Testis (tissue), 3 donors: Measurements from ENCODE around the gene TIGD6. TPM values are rescaled to one million over a fixed set of nuclear protein-coding genes. Genes with fewer than 3 reads are reported as not detected.

ENCODE experiments used
- DNase-seq: peaks from one replicate; pipeline ENCODE4 v3.0.0-alpha.2; 2019
- H3K27ac ChIP-seq, 2 donors: fragments of 200-600 bp; sonication (generic); one replicate each; pipeline ENCODE4 v1.5.1; 2019
- H3K27me3 ChIP-seq: fragments of 200-600 bp; sonication (generic); one replicate; pipeline ENCODE4 v1.5.1; 2019
- H3K36me3 ChIP-seq: fragments of 200-600 bp; sonication (generic); one replicate; pipeline ENCODE4 v1.5.1; 2017; ENCODE audit warnings: low read depth; ENCODE audit errors: missing control alignments
- H3K4me1 ChIP-seq: fragments of 200-600 bp; sonication (generic); one replicate; pipeline ENCODE4 v1.5.1; 2019
- H3K4me3 ChIP-seq, 2 donors: fragments of 200-600 bp; sonication (generic); one replicate each; pipeline ENCODE4 v1.5.1; 2017 to 2019
- H3K9me3 ChIP-seq: fragments of 200-600 bp; sonication (generic); one replicate; pipeline ENCODE4 v1.5.1; 2017
- POLR2A ChIP-seq: fragments of 450-650 bp; IDR thresholded peaks from one replicate; pipeline ENCODE4 v1.6.1; 2017; ENCODE audit warnings: antibody characterized with exemption, mild to moderate bottlenecking, moderate library complexity
- WGBS, 2 donors: methylation state at CpG; one replicate each; pipeline ENCODE4 v1.1.5; 2018; 5-methylcytosine and 5-hydroxymethylcytosine counted together
- intact Hi-C: fragments of 100-400 bp; cut with DNase I; formaldehyde crosslinking; loops from one replicate; pipeline ENCODE4 v1.15.1; 2023; ENCODE audit warnings: low total_unique reads
- polyA plus RNA-seq: library from polyadenylated mRNA; stranded (reverse); fragments of 350-450 nt; fragmentation: Illumina TruSeq; extraction: RNeasy Lipid Tissue Mini Kit (QIAGEN cat#74804); gene quantifications from one replicate; pipeline ENCODE4 v1.2.3, GENCODE V29; 2014; ENCODE audit warnings: low read depth, low replicate concordance; ENCODE audit not compliant: insufficient read depth
- total RNA-seq, 2 donors: library from RNA; depleted of rRNA; stranded (reverse); fragments of >200 nt; gene quantifications; one replicate each; pipeline ENCODE4 v1.2.3, GENCODE V29; 2016
- TF ChIP-seq, protein P1 (sequence below), 3 experiments: fragments of 450-650 bp in 2 of 3; fragments of 200-600 bp in 1 of 3; sonication (generic) in 1 of 3; IDR thresholded peaks; one replicate each; pipeline ENCODE4 v1.5.1; 2016 to 2019; ENCODE audit warnings: antibody characterized with exemption in 3 of 3, mild to moderate bottlenecking in 2 of 3, moderate library complexity in 1 of 3

TIGD6 gene
- total and polyA plus RNA-seq, 3 donors from 2014 or later, result 7.8 to 11.2 (median 9.7) TPM

DNA sequence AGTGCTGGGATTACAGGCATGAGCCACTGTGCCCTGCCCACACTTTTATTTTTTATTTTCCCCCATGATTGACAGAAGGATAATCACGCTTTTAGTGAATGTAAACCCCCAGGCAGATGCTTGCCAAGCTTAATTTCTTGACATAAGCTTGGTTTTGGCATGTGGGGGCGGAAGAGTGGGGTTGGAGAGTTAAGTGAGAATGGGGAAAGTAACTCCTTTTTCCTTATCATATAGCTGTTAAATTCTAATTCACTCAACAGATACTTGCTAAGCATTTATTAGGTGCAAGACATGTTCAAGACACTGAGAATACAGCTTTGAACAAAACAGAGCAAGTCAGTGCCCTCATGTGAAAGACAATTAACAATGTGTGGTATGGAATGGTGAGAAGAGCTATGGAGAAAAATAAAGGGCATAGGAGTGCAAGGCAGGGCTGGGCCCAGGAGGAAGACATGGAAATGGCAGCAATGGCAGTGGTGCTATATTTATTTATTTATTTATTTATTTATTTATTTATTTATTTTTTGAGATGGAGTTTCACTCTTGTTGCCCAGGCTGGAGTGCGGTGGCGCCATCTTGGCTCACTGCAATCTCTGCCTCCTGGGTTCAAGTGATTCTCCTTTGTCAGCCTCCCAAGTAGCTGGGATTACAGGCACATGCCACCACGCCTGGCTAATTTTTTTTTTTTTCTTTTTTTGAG lies 37.7 kb downstream of the TIGD6 start:
- Histone ChIP-seq H3K27ac (no peak overlapping the region), H3K4me1 (peaks cover 24% of the 10 kb centered on the region), H3K4me3 (no peak overlapping the region), H3K9me3 (no peaks in the 10 kb centered on the region), H3K36me3 (no peaks in the 10 kb centered on the region), H3K27me3 (no peaks in the 10 kb centered on the region)
- intact Hi-C loops, result loop anchor here (10.0 kb wide), 1 partner anchor 118 kb away; no protein-coding TSS in a partner anchor
- no peak for DNase-seq
- TF ChIP-seq POLR2A, result no peak
- WGBS, 2 donors, result 90 to 92% methylated on average over 5 of the region's 5 CpGs

DNA sequence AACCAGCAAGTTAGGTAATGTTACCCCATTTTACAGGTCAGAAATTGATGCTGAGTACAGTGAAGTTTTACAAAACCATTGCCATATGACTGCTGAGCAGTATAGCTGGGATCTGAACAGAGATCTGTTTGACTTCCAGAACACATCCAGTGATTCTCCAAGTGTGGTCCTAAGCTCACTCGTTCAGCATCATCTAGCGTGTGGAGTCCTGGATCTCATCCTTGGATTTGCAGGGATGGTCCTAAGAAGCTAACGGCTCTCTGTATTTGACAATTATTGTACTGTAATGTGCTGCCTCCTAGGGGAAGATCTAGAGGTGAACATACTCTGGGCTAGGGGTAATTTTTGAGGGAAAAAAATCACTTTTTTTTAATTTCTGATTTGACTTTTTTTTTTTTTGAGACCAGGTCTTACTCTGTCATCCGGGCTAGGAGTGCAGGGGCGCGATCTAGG lies 38.5 kb downstream of the TIGD6 start:
- intact Hi-C loops, result loop anchor here (10.0 kb wide), 1 partner anchor 117 kb away; no protein-coding TSS in a partner anchor
- Histone ChIP-seq H3K27ac (no peak overlapping the region), H3K9me3 (no peaks in the 10 kb centered on the region), H3K4me3 (no peak overlapping the region), H3K4me1 (peaks cover 16% of the 10 kb centered on the region), H3K36me3 (no peaks in the 10 kb centered on the region), H3K27me3 (no peaks in the 10 kb centered on the region)
- 51 to 58% methylated on average over 6 of the region's 6 CpGs for WGBS, 2 donors
- TF ChIP-seq POLR2A, result no peak
- TF ChIP-seq, protein P1, sequence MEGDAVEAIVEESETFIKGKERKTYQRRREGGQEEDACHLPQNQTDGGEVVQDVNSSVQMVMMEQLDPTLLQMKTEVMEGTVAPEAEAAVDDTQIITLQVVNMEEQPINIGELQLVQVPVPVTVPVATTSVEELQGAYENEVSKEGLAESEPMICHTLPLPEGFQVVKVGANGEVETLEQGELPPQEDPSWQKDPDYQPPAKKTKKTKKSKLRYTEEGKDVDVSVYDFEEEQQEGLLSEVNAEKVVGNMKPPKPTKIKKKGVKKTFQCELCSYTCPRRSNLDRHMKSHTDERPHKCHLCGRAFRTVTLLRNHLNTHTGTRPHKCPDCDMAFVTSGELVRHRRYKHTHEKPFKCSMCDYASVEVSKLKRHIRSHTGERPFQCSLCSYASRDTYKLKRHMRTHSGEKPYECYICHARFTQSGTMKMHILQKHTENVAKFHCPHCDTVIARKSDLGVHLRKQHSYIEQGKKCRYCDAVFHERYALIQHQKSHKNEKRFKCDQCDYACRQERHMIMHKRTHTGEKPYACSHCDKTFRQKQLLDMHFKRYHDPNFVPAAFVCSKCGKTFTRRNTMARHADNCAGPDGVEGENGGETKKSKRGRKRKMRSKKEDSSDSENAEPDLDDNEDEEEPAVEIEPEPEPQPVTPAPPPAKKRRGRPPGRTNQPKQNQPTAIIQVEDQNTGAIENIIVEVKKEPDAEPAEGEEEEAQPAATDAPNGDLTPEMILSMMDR (IDR thresholded peaks at IDR 0.05), result peak; percentile 25 to 64 (median 47)
- DNase-seq, result no peak

- Histone ChIP-seq H3K27me3 (no peaks in the 10 kb centered on the region), H3K4me1 (peaks cover 14% of the 10 kb centered on the region), H3K4me3 (peak overlapping the region; percentile 87 to 88), H3K36me3 (no peaks in the 10 kb centered on the region), H3K27ac (peak overlapping the region; percentile 89 to 90), H3K9me3 (no peaks in the 10 kb centered on the region)
- no peak for TF ChIP-seq POLR2A
- TF ChIP-seq, protein P1 (IDR thresholded peaks at IDR 0.05), result no peak
- DNase-seq, result no peak
- WGBS, 2 donors, result 10 to 13% methylated on average over 18 to 23 of the region's 23 CpGs
- intact Hi-C loops, result loop anchor here (10.0 kb wide), 1 partner anchor 116 kb away; no protein-coding TSS in a partner anchor
Observed at GRCh38 chr5:149961186-149961685, 39.2 kb downstream of the TIGD6 start.

DNA sequence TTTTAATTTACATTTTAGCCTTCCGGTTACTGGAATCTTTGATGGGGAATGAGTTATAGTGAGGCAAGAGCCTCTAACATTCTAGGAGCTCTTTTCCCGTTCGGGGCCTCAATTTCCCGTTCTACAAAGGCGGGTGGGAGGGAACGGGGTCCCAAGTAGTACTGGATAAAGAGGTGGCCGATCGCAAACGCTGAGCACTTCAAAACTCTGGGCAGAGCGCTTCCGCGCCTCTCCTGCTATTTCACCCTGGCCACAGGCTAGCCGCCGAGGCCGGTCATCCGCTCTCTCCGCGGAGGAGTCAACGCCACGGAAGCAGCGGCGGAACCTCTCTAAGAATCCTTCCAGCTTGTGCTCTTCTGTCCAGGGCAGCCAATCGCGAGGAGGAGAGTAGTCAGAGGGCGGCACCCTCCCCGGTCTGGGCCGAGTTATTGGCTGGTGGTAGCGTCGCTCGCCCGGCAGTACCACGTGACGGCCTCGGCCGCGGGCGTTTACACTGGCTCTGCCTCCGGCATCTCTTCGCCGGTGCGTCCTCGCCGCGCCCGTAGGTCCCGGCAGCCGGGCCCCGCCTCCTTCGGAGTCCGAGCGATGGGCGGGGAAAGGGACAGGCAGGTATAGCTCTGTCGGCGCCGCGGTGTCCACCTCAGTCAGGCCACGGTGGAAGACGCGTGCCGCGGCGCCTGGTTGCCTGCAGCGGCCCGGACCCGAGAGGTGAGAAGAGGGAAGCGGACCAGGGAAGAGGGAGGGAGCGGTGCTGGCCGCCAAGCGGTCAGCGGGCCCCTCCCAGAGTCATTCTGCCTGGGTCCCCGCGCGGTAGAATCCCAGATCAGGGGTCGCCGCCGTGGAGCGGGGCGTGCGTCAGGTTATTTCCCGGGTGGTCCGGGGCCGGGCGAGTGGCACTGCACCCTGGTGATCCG lies 39.9 kb downstream of the TIGD6 start, which contains the start of gene SLC26A2:
Gene SLC26A2, plus strand, starts transcription at position 487 of the 914 bp plus-strand sequence. CDS start 16,895 bp downstream, outside the sequence.
- peak; percentile 99 for DNase-seq
- WGBS, 2 donors, result 1% methylated on average over 52 to 68 of the region's 84 CpGs
- Histone ChIP-seq H3K9me3 (no peaks in the 10 kb centered on the region), H3K36me3 (no peaks in the 10 kb centered on the region), H3K4me1 (peaks cover 14% of the 10 kb centered on the region), H3K27ac (peak within 1 kb of the TSS; percentile 89 to 90), H3K27me3 (no peaks in the 10 kb centered on the region), H3K4me3 (peak within 1 kb of the TSS; percentile 87 to 88)
- intact Hi-C loops, result loop anchor here (10.0 kb wide), 1 partner anchor 116 kb away; no protein-coding TSS in a partner anchor
- TF ChIP-seq POLR2A, result peak; percentile 67
- TF ChIP-seq, protein P1 (IDR thresholded peaks at IDR 0.05), result peak in 1 of 3 experiments; percentile 7
